GM23338 (cell line): ENCODE data around the gene RBPJ. TPM values are rescaled to one million over a fixed set of nuclear protein-coding genes. Genes with fewer than 3 reads are reported as not detected.

Experiments
- ATAC-seq: fragments of 200-7000 bp; cut with Tn5 transposase; 3 replicates; pipeline ENCODE4 v1.9.1; 2020
- DNase-seq: peaks from one replicate; pipeline ENCODE4 v3.0.0-alpha.2; 2015; ENCODE audit warnings: low spot score
- H2AFZ ChIP-seq: fragments of 200-600 bp; sonication (generic); 2 replicates; pipeline ENCODE4 v1.8.0; 2016; ENCODE audit warnings: antibody characterized with exemption, mild to moderate bottlenecking, moderate library complexity
- H3F3A ChIP-seq: fragments of 200-600 bp; sonication (generic); replicated peaks from 2 replicates; pipeline ENCODE4 v1.8.0; 2017; ENCODE audit warnings: antibody characterized with exemption, mixed run types, low read depth
- H3K27ac ChIP-seq: fragments of 200-600 bp; sonication (generic); 2 replicates; pipeline ENCODE4 v1.6.1; 2016; ENCODE audit warnings: low read depth
- H3K27me3 ChIP-seq: fragments of 200-600 bp; sonication (generic); 2 replicates; pipeline ENCODE4 v1.8.0; 2016; ENCODE audit warnings: mild to moderate bottlenecking, mixed run types, moderate library complexity; ENCODE audit not compliant: insufficient read depth
- H3K36me3 ChIP-seq: fragments of 200-600 bp; sonication (generic); 2 replicates; pipeline ENCODE4 v1.8.0; 2016; ENCODE audit warnings: mild to moderate bottlenecking; ENCODE audit not compliant: insufficient read depth
- H3K4me1 ChIP-seq: fragments of 200-600 bp; sonication (generic); 2 replicates; pipeline ENCODE4 v1.8.0; 2016; ENCODE audit warnings: mild to moderate bottlenecking, moderate library complexity; ENCODE audit not compliant: insufficient read depth
- H3K4me2 ChIP-seq: fragments of 200-600 bp; sonication (generic); 2 replicates; pipeline ENCODE4 v1.7.1; 2017; ENCODE audit warnings: mixed run types
- H3K4me3 ChIP-seq: fragments of 200-600 bp; sonication (generic); 2 replicates; pipeline ENCODE4 v1.6.1; 2016; ENCODE audit warnings: mixed run types
- H3K79me2 ChIP-seq: fragments of 200-600 bp; sonication (generic); replicated peaks from 2 replicates; pipeline ENCODE4 v1.8.0; 2017; ENCODE audit warnings: mild to moderate bottlenecking; ENCODE audit not compliant: insufficient read depth
- H3K9me2 ChIP-seq: fragments of 200-600 bp; sonication (generic); 2 replicates; pipeline ENCODE4 v1.8.0; 2017; ENCODE audit not compliant: insufficient read depth
- H4K20me1 ChIP-seq: fragments of 200-600 bp; sonication (generic); replicated peaks from 2 replicates; pipeline ENCODE4 v1.8.0; 2017; ENCODE audit warnings: mild to moderate bottlenecking; ENCODE audit not compliant: insufficient read depth
- H3K27ac Mint-ChIP-seq: 2 replicates; pipeline ENCODE4 v1.8.0; 2020; ENCODE audit warnings: inconsistent platforms, mild to moderate bottlenecking, moderate library complexity, mixed read lengths
- H3K27me3 Mint-ChIP-seq: 3 replicates; pipeline ENCODE4 v1.8.0; 2022; ENCODE audit warnings: low read depth, mild to moderate bottlenecking, moderate library complexity, mixed read lengths, inconsistent platforms; ENCODE audit not compliant: insufficient read depth, poor library complexity
- H3K36me3 Mint-ChIP-seq: 3 replicates; pipeline ENCODE4 v1.8.0; 2021; ENCODE audit warnings: low read depth, mild to moderate bottlenecking, inconsistent platforms, moderate library complexity, mixed read lengths
- H3K4me1 Mint-ChIP-seq: 3 replicates; pipeline ENCODE4 v1.8.0; 2020; ENCODE audit warnings: mild to moderate bottlenecking, inconsistent platforms, mixed read lengths
- H3K4me3 Mint-ChIP-seq: 3 replicates; pipeline ENCODE4 v1.8.0; 2021; ENCODE audit warnings: moderate library complexity, mild to moderate bottlenecking, inconsistent platforms, mixed read lengths
- H3K9me3 Mint-ChIP-seq: 3 replicates; pipeline ENCODE4 v1.8.0; 2020; ENCODE audit warnings: moderate library complexity, mild to moderate bottlenecking, inconsistent platforms, mixed read lengths
- CREB1 ChIP-seq: fragments of 250-450 bp; sonication (Bioruptor Pico); IDR thresholded peaks from 2 replicates; pipeline ENCODE4 v1.5.0; 2020; ENCODE audit warnings: low read depth, mild to moderate bottlenecking, moderate library complexity
- EZH2 ChIP-seq: fragments of 200-600 bp; sonication (generic); IDR thresholded peaks from one replicate; pipeline ENCODE4 v1.8.0; 2017; ENCODE audit warnings: antibody characterized with exemption, mild to moderate bottlenecking, low read depth; ENCODE audit not compliant: unreplicated experiment
- EZH2phosphoT487 ChIP-seq: fragments of 200-600 bp; sonication (generic); IDR thresholded peaks from one replicate; pipeline ENCODE4 v1.8.1; 2018; ENCODE audit warnings: antibody characterized with exemption; ENCODE audit not compliant: unreplicated experiment
- JUNB ChIP-seq: IDR thresholded peaks from one replicate; pipeline ENCODE4 v1.6.1; 2016; ENCODE audit warnings: antibody characterized with exemption; ENCODE audit not compliant: unreplicated experiment
- NANOG ChIP-seq: IDR thresholded peaks from 2 replicates; pipeline ENCODE4 v1.6.1; 2016; ENCODE audit warnings: antibody characterized with exemption, borderline replicate concordance
- POLR2AphosphoS5 ChIP-seq: IDR thresholded peaks from 2 replicates; pipeline ENCODE4 v1.6.1; 2016; ENCODE audit warnings: antibody characterized with exemption, low read depth
- STAT1 ChIP-seq: IDR thresholded peaks from one replicate; pipeline ENCODE4 v1.6.1; 2016; ENCODE audit warnings: antibody characterized with exemption; ENCODE audit not compliant: unreplicated experiment
- ZNF114 ChIP-seq: fragments of 250-450 bp; sonication (Bioruptor Pico); IDR thresholded peaks from 2 replicates; pipeline ENCODE4 v1.5.0; 2020; ENCODE audit warnings: mild to moderate bottlenecking, moderate library complexity
- ZNF331 ChIP-seq: fragments of 250-450 bp; sonication (Bioruptor Pico); IDR thresholded peaks from 2 replicates; pipeline ENCODE4 v1.5.0; 2020; ENCODE audit warnings: low read depth, mild to moderate bottlenecking, moderate library complexity
- polyA plus RNA-seq: library from polyadenylated mRNA; unstranded; fragments of >200 nt; fragmentation: Nextera tagmentation; extraction: Ambion mirVana; gene quantifications from 2 replicates; pipeline ENCODE4 v1.2.1, GENCODE V29; 2016
- total RNA-seq: library from RNA; depleted of rRNA; stranded (reverse); fragments of >200 nt; shearing (Covaris generic); gene quantifications from 2 replicates; pipeline ENCODE4 v1.2.3, GENCODE V29; 2014
- TF ChIP-seq, protein P1 (sequence below): IDR thresholded peaks from 2 replicates; pipeline ENCODE4 v1.6.1; 2016; ENCODE audit warnings: antibody characterized with exemption
- TF ChIP-seq, protein P2 (sequence below): IDR thresholded peaks from one replicate; pipeline ENCODE4 v1.6.1; 2018; ENCODE audit warnings: antibody characterized with exemption; ENCODE audit not compliant: unreplicated experiment
- TF ChIP-seq, protein P3 (sequence below): fragments of 250-450 bp; sonication (Bioruptor Pico); IDR thresholded peaks from 2 replicates; pipeline ENCODE4 v1.5.0; 2020; ENCODE audit warnings: mild to moderate bottlenecking, moderate library complexity
- TF ChIP-seq, protein P4 (sequence below), 2 experiments: fragments of 200-600 bp in 1 of 2; sonication (generic) in 1 of 2; conservative IDR thresholded peaks; 2 replicates each; pipeline versions ENCODE4 v1.5.1 to v1.6.1; 2016 to 2017; ENCODE audit warnings: antibody characterized with exemption in 2 of 2, low read depth in 2 of 2, mild to moderate bottlenecking in 2 of 2, moderate library complexity in 1 of 2

The RBPJ gene
- total and polyA plus RNA-seq, 2 experiments from 2014 or later = 212 to 457 TPM

DNA sequence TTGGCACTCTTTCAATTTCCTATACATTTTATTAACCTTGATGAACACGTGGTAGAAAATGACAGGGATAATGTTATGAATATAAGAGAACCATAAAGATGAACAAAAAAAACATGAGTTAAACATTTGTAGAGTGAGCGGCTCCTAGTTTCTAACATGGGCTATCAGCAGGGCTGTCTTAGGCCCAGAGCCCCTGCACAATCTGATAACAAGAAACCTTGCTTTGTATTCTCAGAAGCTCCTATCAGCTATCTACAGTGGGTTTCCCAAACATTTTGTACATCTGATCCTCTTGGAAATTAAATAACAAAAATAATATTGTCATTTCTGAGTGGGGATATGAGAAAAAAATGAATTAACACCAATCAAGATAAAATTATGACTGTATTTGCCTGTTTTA is 10.6 kb upstream of the RBPJ start:
- DNase-seq (no peak), ATAC-seq (no peak)
- H3K4me3 Mint-ChIP-seq = no peak overlapping the region
- Histone ChIP-seq H3K27ac (no peak overlapping the region), H3K4me1 (peaks cover 1% of the 10 kb centered on the region; the same call in 1 of the 2 replicates), H3F3A (no peaks in the 10 kb centered on the region), H3K27me3 (no peaks in the 10 kb centered on the region), H3K79me2 (no peaks in the 10 kb centered on the region), H3K36me3 (no peaks in the 10 kb centered on the region), H2AFZ (no peak overlapping the region), H3K4me3 (no peak overlapping the region), H3K4me2 (no peak overlapping the region), H3K9me2 (no peaks in the 10 kb centered on the region), H4K20me1 (no peaks in the 10 kb centered on the region)
- H3K27ac Mint-ChIP-seq = no peak overlapping the region
- H3K27me3 Mint-ChIP-seq = peaks cover 3% of the 10 kb centered on the region
- peaks cover 11% of the 10 kb centered on the region for H3K9me3 Mint-ChIP-seq
- peaks cover 4% of the 10 kb centered on the region; the same call in 2 of the 3 replicates for H3K4me1 Mint-ChIP-seq
- TF ChIP-seq STAT1 (no peak), EZH2phosphoT487 (no peak), EZH2 (no peak), ZNF114 (no peak), POLR2AphosphoS5 (no peak), CREB1 (CRISPR knock-in tag) (no peak), JUNB (no peak), ZNF331 (CRISPR knock-in tag) (no peak), NANOG (no peak)
- TF ChIP-seq, protein P1, sequence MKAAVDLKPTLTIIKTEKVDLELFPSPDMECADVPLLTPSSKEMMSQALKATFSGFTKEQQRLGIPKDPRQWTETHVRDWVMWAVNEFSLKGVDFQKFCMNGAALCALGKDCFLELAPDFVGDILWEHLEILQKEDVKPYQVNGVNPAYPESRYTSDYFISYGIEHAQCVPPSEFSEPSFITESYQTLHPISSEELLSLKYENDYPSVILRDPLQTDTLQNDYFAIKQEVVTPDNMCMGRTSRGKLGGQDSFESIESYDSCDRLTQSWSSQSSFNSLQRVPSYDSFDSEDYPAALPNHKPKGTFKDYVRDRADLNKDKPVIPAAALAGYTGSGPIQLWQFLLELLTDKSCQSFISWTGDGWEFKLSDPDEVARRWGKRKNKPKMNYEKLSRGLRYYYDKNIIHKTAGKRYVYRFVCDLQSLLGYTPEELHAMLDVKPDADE = no peak
- TF ChIP-seq, protein P2, sequence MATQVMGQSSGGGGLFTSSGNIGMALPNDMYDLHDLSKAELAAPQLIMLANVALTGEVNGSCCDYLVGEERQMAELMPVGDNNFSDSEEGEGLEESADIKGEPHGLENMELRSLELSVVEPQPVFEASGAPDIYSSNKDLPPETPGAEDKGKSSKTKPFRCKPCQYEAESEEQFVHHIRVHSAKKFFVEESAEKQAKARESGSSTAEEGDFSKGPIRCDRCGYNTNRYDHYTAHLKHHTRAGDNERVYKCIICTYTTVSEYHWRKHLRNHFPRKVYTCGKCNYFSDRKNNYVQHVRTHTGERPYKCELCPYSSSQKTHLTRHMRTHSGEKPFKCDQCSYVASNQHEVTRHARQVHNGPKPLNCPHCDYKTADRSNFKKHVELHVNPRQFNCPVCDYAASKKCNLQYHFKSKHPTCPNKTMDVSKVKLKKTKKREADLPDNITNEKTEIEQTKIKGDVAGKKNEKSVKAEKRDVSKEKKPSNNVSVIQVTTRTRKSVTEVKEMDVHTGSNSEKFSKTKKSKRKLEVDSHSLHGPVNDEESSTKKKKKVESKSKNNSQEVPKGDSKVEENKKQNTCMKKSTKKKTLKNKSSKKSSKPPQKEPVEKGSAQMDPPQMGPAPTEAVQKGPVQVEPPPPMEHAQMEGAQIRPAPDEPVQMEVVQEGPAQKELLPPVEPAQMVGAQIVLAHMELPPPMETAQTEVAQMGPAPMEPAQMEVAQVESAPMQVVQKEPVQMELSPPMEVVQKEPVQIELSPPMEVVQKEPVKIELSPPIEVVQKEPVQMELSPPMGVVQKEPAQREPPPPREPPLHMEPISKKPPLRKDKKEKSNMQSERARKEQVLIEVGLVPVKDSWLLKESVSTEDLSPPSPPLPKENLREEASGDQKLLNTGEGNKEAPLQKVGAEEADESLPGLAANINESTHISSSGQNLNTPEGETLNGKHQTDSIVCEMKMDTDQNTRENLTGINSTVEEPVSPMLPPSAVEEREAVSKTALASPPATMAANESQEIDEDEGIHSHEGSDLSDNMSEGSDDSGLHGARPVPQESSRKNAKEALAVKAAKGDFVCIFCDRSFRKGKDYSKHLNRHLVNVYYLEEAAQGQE = no peak
- TF ChIP-seq, protein P3, sequence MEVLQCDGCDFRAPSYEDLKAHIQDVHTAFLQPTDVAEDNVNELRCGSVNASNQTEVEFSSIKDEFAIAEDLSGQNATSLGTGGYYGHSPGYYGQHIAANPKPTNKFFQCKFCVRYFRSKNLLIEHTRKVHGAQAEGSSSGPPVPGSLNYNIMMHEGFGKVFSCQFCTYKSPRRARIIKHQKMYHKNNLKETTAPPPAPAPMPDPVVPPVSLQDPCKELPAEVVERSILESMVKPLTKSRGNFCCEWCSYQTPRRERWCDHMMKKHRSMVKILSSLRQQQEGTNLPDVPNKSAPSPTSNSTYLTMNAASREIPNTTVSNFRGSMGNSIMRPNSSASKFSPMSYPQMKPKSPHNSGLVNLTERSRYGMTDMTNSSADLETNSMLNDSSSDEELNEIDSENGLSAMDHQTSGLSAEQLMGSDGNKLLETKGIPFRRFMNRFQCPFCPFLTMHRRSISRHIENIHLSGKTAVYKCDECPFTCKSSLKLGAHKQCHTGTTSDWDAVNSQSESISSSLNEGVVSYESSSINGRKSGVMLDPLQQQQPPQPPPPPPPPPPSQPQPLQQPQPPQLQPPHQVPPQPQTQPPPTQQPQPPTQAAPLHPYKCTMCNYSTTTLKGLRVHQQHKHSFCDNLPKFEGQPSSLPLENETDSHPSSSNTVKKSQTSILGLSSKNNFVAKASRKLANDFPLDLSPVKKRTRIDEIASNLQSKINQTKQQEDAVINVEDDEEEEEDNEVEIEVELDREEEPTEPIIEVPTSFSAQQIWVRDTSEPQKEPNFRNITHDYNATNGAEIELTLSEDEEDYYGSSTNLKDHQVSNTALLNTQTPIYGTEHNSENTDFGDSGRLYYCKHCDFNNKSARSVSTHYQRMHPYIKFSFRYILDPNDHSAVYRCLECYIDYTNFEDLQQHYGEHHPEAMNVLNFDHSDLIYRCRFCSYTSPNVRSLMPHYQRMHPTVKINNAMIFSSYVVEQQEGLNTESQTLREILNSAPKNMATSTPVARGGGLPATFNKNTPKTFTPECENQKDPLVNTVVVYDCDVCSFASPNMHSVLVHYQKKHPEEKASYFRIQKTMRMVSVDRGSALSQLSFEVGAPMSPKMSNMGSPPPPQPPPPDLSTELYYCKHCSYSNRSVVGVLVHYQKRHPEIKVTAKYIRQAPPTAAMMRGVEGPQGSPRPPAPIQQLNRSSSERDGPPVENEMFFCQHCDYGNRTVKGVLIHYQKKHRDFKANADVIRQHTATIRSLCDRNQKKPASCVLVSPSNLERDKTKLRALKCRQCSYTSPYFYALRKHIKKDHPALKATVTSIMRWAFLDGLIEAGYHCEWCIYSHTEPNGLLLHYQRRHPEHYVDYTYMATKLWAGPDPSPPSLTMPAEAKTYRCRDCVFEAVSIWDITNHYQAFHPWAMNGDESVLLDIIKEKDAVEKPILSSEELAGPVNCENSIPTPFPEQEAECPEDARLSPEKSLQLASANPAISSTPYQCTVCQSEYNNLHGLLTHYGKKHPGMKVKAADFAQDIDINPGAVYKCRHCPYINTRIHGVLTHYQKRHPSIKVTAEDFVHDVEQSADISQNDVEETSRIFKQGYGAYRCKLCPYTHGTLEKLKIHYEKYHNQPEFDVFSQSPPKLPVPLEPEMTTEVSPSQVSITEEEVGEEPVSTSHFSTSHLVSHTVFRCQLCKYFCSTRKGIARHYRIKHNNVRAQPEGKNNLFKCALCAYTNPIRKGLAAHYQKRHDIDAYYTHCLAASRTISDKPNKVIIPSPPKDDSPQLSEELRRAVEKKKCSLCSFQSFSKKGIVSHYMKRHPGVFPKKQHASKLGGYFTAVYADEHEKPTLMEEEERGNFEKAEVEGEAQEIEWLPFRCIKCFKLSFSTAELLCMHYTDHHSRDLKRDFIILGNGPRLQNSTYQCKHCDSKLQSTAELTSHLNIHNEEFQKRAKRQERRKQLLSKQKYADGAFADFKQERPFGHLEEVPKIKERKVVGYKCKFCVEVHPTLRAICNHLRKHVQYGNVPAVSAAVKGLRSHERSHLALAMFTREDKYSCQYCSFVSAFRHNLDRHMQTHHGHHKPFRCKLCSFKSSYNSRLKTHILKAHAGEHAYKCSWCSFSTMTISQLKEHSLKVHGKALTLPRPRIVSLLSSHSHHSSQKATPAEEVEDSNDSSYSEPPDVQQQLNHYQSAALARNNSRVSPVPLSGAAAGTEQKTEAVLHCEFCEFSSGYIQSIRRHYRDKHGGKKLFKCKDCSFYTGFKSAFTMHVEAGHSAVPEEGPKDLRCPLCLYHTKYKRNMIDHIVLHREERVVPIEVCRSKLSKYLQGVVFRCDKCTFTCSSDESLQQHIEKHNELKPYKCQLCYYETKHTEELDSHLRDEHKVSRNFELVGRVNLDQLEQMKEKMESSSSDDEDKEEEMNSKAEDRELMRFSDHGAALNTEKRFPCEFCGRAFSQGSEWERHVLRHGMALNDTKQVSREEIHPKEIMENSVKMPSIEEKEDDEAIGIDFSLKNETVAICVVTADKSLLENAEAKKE (CRISPR knock-in tag) = no peak
- TF ChIP-seq, protein P4, sequence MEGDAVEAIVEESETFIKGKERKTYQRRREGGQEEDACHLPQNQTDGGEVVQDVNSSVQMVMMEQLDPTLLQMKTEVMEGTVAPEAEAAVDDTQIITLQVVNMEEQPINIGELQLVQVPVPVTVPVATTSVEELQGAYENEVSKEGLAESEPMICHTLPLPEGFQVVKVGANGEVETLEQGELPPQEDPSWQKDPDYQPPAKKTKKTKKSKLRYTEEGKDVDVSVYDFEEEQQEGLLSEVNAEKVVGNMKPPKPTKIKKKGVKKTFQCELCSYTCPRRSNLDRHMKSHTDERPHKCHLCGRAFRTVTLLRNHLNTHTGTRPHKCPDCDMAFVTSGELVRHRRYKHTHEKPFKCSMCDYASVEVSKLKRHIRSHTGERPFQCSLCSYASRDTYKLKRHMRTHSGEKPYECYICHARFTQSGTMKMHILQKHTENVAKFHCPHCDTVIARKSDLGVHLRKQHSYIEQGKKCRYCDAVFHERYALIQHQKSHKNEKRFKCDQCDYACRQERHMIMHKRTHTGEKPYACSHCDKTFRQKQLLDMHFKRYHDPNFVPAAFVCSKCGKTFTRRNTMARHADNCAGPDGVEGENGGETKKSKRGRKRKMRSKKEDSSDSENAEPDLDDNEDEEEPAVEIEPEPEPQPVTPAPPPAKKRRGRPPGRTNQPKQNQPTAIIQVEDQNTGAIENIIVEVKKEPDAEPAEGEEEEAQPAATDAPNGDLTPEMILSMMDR (conservative IDR thresholded peaks at IDR 0.05; ENCODE audit: low read depth in 2 of 2) = no peak
- peaks cover 9% of the 10 kb centered on the region for H3K36me3 Mint-ChIP-seq
